LoVo (cell line): ENCODE results near the gene SHQ1.
"Not testable (repeated sequence)": the region's sequence is repeated elsewhere in the genome, so short reads cannot be mapped to it uniquely, and the experiment has no call there.

ENCODE experiments used
- DNase-seq: peaks from one replicate; pipeline ENCODE4 v3.0.0-alpha.2; 2016; ENCODE audit warnings: low spot score

The SHQ1 gene

GRCh38 chr3:72719137-72719536 lies 129.1 kb downstream of the SHQ1 start:
- no peak for DNase-seq

GRCh38 chr3:72714135-72714534 lies 134.1 kb downstream of the SHQ1 start:
- not testable (repeated sequence) for DNase-seq

GRCh38 chr3:72710471-72710870 lies 137.8 kb downstream of the SHQ1 start:
- DNase-seq, result not testable (repeated sequence)

GRCh38 chr3:72708441-72708840 lies 139.8 kb downstream of the SHQ1 start:
- no peak for DNase-seq

- DNase-seq, result no peak
These were observed 145.2 kb downstream of the SHQ1 start for GRCh38 chr3:72702997-72703396.

GRCh38 chr3:72702390-72702789 lies 145.9 kb downstream of the SHQ1 start:
- no peak for DNase-seq

GRCh38 chr3:72700106-72700505 lies 148.1 kb downstream of the SHQ1 start:
- no peak for DNase-seq

GRCh38 chr3:72699631-72700030 lies 148.6 kb downstream of the SHQ1 start:
- DNase-seq, result no peak
